Activated CD4-positive, alpha-beta T cell treated with anti-CD3 and anti-CD28 coated beads, Interleukin-2, Interleukin-4, amounts not matched to agents 100 ng/mL and 50 ng/mL, durations not matched to agents 16 hours and 8 hours (primary cell): ENCODE data around the gene LRRC45.

Experiments used
- DNase-seq: peaks from one replicate; pipeline ENCODE4 v3.0.0-alpha.2; 2020; ENCODE audit warnings: low spot score

Gene LRRC45

GRCh38 chr17:82008258-82008940 lies 14.7 kb upstream of the LRRC45 start:
- no peak for DNase-seq

- DNase-seq, result no peak
Measured at GRCh38 chr17:82008941-82009405, 14.1 kb upstream of the LRRC45 start.

GRCh38 chr17:82009413-82009812 lies 13.7 kb upstream of the LRRC45 start:
- no peak for DNase-seq

- DNase-seq, result no peak
Measured at GRCh38 chr17:82010575-82011525, 12.3 kb upstream of the LRRC45 start.

- no peak for DNase-seq
Measured at GRCh38 chr17:82011617-82012187, 11.4 kb upstream of the LRRC45 start.

- no peak for DNase-seq
Measured at GRCh38 chr17:82012261-82012639, 10.9 kb upstream of the LRRC45 start.

GRCh38 chr17:82012640-82013295 lies 10.3 kb upstream of the LRRC45 start:
- no peak for DNase-seq

- DNase-seq, result no peak
Measured at GRCh38 chr17:82013341-82013740, 9.8 kb upstream of the LRRC45 start.

GRCh38 chr17:82013772-82014321 lies 9.3 kb upstream of the LRRC45 start:
- no peak for DNase-seq

- no peak for DNase-seq
Measured at GRCh38 chr17:82014432-82014831, 8.7 kb upstream of the LRRC45 start.

GRCh38 chr17:82014971-82015310 lies 8.2 kb upstream of the LRRC45 start:
- no peak for DNase-seq

- DNase-seq, result no peak
Measured at GRCh38 chr17:82015311-82015971, 7.7 kb upstream of the LRRC45 start.

GRCh38 chr17:82016061-82016874 lies 6.8 kb upstream of the LRRC45 start:
- no peak for DNase-seq

- DNase-seq, result no peak
Measured at GRCh38 chr17:82016875-82017459, 6.1 kb upstream of the LRRC45 start.

- DNase-seq, result no peak
Measured at GRCh38 chr17:82017612-82018151, 5.4 kb upstream of the LRRC45 start.

GRCh38 chr17:82018152-82018988 lies 4.7 kb upstream of the LRRC45 start:
- no peak for DNase-seq

GRCh38 chr17:82018989-82019689 lies 4.0 kb upstream of the LRRC45 start:
- no peak for DNase-seq
